HG02759 (cell line): ENCODE data around the gene PDE8A.
"Not testable (repeated sequence)": the region's sequence is repeated elsewhere in the genome, so short reads cannot be mapped to it uniquely, and the experiment has no call there.

Source experiments
- ATAC-seq: cut with Tn5 transposase; IDR thresholded peaks from one replicate; pipeline ENCODE4 v1.9.1; 2021; ENCODE audit warnings: mild to moderate bottlenecking, moderate library complexity; ENCODE audit not compliant: unreplicated experiment

PDE8A gene

DNA sequence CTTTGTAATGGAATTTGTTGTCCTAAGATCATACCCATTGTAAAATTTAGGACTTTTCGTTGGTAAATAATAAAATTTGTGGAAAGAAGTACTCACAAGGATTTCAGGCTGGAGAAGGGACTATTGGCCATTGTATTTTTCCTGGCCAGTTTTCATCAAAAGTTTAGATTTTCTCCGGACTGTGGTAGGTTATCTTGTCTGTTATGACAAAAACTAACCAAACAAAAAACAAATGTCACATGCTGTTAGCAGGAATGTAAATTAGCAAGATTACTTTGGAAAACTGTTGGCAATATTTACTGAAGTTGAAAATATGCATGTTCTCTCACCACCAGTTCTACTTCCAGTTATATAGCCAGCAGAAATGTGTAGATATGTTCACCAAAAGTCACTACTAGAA is 27.8 kb downstream of the PDE8A start:
- ATAC-seq: no peak

DNA sequence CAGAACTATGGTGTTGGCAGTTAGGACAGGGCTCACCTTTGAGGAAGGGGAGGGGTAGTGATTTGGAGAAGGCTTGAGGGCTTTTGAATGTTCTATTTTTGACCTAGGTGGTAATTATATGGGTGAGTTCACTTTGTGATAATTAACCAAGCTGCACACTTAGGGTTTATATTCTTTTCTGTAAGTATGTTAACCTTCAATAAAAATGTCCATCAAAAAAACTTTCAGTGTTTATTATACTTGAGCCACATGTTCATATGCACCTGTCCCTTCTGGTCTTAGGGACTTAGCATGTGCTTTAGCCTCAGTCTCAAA is 28.4 kb downstream of the PDE8A start:
- ATAC-seq: peak; percentile 29

DNA sequence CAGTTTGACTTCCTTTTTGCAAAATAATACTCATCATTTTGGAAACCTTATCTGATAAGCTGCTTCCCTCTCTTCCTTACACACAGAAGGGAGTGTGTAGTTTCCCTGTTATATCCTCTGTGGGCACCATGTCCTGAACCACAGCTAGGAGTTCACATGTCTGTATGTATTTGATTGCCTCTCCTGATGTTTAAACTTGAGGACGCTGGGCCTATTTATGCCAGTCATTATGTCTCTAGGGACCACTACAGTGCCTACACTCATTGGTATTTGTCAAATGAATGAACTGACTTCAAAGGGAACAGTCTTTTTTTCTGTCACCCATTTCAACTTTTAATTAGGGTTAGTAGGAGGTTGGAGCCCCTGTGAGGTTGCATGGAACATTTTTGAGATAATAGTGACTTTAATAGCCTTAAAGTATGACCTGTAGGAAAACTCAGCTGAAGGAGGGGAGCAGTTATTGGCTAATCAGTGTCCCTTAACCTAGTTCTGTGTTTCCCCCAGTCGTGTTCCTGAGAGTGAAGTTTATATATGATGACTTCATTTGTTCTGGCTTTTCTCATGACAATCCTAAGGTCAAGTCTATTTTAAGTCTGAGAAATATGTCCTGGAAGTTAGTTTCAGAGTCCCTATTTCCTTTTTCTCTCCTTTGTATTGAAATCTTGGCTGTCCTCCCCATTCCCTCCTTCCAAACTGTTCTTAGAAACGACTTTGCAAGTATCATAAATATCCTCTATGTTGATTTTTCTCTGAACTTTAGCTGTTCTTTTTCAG is 28.9 kb downstream of the PDE8A start:
- ATAC-seq: peak; percentile 61

DNA sequence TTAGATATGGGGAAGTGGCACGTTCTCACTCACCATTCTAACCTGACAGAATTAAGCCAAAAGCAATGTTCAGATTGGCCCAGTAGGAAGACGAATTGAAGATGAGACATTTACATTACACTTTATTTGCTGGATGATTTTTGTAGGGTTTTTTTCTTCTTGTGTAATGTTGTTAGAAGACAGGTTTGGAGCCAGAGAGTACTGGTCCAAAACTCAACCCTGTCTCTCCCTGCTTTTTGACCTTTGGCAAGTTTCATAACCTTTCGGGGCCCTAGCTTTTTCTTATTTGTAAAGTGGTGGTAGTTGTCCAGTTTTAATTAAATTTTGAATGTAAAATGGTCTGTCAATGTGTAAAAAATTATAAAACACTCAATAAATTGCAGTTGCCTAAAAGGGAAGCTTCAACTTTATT is 29.5 kb downstream of the PDE8A start:
- no peak for ATAC-seq

DNA sequence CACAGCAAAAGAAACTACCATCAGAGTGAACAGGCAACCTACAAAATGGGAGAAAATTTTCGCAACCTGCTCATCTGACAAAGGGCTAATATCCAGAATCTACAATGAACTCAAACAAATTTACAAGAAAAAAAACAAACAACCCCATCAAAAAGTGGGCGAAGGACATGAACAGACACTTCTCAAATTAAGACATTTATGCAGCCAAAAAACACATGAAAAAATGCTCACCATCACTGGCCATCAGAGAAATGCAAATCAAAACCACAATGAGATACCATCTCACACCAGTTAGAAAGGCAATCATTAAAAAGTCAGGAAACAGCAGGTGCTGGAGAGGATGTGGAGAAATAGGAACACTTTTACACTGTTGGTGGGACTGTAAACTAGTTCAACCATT is 30.1 kb downstream of the PDE8A start:
- not testable (repeated sequence) for ATAC-seq

DNA sequence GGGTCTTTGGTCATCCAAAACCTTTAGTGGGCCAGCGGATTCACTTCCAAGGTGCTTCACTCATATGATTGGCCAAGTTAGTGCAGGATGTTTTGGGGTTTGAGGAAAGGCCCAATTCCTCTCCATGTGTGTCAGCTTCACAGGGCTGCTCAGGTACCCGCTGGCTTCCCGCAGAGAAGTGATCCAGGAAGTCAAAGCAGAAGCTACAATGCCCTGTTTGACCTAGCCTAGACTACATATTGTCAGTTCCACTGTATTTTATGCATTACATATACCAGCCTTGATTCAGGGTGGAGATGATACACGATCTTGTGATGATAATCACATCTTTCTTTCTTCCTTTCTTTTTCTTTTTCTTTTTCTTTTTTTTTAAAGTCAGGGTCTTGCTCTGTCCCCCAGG is 32.1 kb downstream of the PDE8A start:
- no peak for ATAC-seq

DNA sequence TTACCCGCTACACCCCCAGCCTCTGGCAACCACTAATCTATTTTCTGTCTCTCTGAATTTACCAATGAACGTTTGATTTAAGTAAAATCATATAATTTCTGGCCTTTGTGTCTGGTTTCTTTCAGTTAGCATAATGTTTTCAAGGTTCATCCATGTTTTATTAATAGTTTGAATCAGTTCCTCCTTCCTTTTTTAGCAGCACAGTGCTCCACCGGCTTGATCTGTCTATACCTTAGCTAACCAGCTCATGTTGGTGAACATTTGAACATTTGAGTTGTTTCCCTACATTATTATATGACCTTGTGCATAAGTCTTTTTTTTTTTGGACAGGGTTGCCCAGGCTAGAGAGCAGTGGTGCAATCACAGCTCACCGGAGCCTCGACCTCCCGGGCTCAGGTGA is 33.3 kb downstream of the PDE8A start:
- ATAC-seq: no peak

DNA sequence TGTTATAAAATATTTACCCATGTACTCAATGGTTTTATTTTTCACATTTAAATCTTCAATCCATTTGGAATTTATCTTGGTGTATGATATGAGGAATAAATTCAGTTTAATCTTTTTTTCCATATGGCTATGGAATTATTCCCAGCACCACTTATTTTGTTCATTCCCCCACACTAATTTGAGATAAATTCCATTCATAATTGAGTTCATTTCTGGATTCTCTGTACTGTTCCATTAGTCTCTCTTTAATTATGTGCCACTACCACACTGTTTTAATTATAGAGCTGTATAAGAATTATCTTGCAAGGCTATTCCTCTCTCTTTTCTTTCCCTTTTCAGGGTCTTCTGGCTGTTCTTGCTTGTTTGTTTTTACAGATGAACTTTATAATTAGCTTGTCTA is 34.6 kb downstream of the PDE8A start:
- no peak for ATAC-seq

DNA sequence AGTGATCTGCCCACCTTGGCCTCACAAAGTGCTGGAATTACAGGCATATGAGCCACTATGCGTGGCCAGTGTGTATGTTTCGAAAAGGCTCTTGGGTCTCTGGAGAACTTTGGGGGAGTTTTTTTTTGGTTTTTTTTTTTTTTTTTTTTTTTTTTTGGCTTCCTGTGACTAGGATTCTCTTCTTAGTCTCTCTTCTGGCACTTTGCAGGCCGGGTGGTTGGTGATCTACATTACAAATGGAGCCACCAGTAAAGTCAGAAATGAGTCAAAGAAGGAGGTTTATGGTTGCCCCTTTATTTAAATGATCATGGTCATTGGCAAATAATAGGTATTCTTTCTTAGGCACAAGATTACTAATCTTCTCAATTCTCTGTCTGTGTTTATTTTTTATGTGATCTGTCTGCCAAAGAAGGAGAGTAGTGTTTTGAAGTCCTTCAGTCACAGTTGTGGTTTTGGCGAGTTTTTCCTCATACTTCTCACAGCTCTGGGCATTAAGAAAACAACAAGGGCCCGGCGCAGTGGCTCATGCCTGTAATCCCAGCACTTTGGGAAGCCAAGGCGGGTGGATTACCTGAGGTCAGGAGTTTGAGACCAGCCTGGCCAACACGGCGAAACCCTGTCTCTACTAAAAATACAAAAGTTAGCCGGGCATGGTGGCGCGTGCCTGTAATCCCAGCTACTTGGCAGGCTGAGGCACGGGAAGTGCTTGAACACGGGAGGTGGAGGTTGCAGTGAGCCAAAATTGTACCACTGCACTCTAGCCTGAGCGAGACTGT is 38.3 kb downstream of the PDE8A start:
- ATAC-seq: peak; percentile 68

DNA sequence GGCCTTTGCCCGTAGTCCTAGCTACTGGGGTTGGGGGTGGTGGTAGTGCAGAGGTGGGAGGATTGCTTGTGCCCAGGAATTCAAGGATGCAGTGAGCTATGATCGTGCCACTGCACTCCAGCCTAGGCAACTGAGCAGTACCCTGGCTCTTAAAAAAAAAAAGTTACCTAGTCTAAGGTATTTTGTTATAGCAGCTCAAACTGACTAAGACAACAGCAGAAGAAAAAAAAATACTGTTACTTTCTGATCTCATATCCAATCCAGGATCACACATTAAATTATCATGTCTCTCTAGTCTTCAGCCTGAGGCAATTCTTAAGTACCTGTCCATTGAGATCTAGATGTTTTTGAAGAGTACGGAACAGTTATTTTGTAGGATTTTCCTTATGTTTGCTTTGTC is 39.8 kb downstream of the PDE8A start:
- ATAC-seq: no peak

DNA sequence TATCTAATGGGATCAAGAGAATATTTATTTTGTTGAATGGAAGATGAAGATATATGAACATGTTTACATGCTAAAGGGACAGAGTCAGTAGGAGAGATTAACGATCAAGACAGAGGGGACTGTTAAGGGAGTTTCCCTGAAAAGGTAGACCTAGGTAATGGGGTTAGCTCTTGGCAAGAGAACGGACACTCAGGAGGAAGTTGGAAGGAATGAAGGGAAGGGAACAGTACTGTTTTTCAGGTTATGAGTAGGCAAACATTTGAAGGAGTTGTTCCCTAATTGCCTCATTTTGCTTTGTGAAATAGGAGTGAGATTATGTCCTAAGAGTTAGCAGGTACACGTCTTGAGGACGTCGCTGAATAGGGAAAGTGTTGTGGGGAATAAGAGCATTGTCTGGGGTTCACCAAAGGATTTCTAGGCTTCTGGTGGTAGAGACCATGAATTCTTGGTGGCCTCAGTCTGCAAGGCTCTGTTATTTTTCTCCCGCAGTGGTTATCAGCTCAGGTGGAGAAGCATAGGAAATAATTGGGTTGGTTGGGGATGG is 41.3 kb downstream of the PDE8A start:
- ATAC-seq: no peak

DNA sequence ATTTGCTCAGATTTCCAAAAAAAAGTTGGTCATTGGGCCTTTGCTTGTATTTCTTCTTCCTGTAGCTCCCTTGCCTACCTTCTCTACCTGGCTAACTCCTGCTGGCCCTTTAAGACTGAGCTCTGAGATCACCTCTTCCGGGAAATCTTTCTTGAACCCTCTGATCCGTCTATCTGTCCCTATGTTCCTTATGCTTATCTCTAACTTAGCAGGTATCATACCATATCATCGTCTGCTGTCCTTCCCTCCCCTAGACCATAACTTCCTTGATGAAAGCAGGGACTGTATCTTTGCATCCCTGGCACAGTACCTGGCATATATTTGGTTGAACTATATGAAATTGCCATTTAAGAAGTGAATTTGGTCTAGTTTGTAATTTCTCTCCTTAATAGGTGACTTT is 42.3 kb downstream of the PDE8A start:
- ATAC-seq: no peak

DNA sequence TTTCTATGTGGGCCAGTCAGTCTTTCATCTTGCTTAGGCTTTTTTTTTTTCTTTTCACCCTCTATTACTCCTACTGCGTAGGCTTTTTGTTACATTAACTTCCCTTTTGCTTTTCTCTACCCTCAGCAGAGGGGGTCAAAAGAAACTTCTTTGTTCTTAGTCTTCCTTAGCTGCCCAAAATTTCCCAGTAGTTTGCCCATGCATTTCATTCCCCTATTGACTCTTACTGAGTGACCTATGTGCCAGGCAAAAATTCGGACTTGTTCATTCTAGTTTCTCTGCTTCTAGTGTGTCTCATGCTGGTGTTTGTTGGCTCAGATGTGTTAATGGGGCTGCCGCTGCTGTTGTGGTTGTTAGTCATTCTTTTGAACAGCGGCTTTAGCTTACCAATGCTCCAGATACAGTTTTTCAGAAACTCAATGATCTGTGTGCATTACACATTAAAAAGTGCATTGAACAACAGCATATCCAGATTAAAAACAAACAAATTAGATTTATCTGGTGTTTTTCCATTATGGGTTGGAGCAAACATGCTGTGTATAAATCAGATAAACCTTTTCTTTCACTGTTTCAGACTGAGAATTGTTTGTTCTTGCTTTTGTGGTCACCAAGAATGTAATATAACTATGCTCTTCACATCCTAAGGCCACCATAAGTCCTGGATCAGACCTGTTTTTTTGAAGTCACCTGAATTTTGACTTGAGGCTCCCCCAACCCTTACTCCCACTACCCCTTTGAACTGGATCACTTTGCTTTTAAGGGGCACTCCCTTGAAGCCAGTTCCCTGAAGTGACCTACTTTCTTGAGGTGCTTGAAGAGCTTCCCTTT is 43.1 kb downstream of the PDE8A start:
- no peak for ATAC-seq

DNA sequence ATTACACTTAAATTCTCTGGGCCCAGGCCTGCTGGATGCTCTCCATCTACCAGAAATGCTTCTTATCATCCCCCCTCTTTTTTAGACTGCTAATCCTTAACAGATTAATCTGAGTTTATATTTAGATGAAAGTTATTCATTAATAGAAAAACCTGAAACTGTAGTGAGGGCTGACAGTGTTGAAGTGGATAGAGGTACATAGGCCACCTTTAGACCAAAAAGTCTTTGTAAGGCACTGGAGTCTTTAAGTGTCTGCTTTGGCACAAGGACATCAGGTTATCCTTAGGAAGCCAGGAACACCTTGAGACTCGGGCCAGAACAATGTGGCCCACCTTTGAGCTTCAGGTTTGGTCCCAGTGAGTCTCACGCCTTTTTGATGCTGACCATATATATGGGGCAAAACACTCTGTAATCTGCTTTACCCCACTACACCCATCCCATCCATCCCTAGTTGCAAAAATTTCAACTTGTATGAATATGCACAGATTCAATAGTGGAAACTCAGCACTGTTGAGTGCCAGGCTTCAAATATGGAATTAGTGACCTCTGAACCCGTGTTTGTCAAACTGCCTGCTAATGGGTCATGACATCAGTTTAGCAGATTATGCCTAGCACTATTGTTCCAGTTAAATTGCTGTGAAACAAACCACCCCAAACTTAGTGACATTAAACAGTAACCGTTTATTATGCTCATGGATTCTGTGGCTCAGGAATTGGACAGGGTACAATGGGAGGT is 44.0 kb downstream of the PDE8A start:
- no peak for ATAC-seq

DNA sequence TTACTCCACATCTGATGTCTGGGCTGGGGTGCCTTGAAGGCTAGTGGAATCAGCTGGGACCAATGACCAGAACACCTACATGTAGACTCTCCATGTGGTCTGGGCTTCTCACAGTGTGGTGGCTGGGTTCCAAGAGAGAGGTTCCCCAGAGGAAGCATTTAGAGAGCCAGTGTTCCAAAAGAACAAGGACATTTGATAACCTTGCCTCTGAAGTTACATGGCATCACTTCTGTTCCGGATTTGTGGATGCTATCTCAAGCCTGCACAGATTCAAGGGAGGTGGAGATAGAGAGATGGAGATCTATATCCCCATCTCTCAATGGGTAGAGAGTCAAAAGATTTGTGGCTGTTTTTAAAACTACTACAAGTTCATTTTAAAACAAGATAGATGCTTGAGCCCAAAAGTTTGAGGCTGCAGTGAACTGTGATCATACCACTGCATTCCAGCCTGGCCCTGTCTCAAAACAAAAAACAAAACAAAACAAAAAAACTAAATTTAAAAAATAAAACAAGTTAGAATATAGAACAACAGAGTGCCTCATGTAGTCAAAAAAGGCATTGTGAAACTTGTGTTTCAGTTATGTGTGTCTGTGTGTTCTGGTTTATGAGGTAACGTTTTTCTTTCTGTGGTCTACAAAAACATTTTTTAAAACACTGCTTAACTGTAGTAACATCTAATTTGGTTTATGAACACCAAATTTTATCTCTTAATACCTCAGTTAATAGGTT is 44.8 kb downstream of the PDE8A start:
- no peak for ATAC-seq

DNA sequence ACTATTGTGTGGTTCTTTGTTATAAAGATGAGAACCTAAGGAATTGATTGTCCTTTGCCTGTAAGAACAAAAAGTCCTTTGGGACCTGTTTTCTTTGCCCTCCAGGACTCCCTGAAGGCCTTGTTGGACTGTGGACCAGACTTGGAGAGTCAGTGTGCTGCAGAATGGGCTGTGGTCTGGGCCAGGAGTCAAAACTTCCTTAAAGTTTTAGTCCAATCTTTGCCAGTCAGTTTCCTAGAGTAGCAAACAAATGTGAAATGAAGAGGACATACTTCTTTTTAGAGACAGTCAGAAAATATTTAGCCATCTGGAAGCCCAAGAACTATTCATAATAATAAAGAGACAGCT is 45.4 kb downstream of the PDE8A start:
- no peak for ATAC-seq

DNA sequence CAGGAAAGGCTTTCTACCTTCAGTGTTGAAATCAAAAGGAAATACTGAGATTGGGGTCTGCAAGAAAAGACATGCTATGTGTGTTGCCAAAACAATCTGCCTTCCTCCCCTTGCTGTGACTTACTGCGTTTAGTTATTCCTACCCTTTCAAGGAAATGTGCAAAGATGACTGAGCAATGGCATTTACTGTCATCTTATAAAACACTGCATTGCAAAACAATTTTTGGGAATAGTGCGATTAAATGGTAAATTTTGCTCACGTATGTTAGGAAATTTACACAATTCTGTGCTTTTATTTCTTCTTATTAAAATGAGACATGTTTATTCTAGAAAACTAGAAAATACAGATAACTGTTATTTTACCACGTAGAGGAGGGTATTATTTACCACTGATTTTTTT is 45.8 kb downstream of the PDE8A start:
- no peak for ATAC-seq

DNA sequence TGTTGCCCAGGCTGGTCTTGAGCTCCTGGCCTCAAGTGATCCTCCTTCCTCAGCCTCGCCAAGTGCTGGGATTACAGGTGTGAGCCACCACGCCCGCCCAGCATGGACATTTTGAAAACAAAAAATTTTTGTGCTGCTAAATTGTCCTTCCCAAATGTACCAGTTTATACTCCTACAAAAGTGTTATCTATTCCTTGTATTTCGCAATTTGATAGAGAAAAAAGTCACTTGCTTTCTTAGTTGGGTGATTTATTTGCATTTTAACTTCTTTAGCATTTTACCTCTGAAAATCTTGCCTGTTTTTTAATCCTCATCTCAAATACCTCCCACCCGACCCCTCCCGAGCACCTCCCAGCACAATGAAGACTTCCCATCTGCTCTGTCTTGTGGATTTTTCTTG is 46.8 kb downstream of the PDE8A start:
- ATAC-seq: no peak

DNA sequence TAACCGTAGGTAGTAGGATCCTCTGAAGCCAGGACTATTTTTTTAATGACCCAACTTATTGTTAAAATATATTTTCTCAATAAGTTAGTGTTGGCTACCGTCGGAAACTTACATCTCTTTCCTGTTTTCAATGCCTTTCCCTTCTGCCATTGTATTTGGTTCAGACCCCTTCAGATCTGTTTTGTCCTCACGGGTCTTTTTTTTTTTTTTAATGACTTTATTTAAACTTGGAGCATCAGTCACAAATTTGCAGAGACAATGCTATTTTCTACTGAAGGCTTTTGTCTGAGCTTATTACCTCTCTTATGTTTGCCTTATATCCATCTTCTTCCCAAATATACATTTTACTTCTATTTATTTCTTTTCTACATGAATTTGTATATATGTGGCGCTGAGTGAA is 47.6 kb downstream of the PDE8A start:
- ATAC-seq: no peak

DNA sequence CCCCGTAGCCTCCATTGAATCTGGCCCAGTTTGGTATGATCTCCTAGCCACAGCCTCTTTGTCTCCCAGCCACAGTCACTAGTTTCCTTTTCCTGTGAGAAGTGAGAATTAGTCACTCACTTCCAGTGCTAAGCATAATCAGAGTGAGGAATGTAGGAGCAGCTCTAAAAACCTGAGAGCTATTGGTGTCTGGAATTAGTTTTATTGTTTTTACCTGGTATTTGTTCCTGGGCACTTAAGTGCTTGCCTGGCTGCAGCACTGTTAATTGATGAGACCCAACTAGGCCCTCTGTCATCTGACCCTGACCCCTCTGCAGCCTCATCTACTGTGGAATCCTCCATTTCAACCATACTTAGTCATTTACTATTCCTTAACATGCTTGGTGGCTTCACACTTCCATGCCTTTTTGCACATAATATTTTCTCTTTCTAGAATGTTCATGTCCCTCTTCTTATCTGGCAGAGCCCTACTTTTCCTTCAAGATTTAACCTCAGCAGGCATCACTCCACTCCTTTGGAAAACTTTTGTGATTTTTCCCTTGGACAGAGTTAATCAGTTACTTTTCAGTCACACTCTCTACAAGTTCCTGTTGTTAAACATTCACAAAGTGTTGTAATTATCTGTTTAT is 48.8 kb downstream of the PDE8A start:
- ATAC-seq: no peak
